Brain microvascular endothelial cell (primary cell): Measurements from ENCODE around the gene DFFB.

Experiments used
- DNase-seq: peaks from one replicate; pipeline ENCODE4 v3.0.0-alpha.2; 2020
- H3K27ac ChIP-seq: fragments of 250-450 bp; sonication (Bioruptor Pico); 2 replicates; pipeline ENCODE4 v1.5.1; 2020; ENCODE audit warnings: mild to moderate bottlenecking, moderate library complexity
- H3K27me3 ChIP-seq: fragments of 250-450 bp; sonication (Bioruptor Pico); replicated peaks from 2 replicates; pipeline ENCODE4 v1.5.1; 2020; ENCODE audit warnings: mild to moderate bottlenecking
- H3K36me3 ChIP-seq: fragments of 250-450 bp; sonication (Bioruptor Pico); replicated peaks from 2 replicates; pipeline ENCODE4 v1.5.1; 2020; ENCODE audit warnings: mild to moderate bottlenecking
- H3K4me3 ChIP-seq: 2 replicates; pipeline ENCODE4 v1.5.1; 2011; ENCODE audit warnings: low read depth, mild to moderate bottlenecking, control low read depth, low read length, moderate library complexity
- CTCF ChIP-seq: IDR thresholded peaks from 2 replicates; pipeline ENCODE4 v1.5.1; 2011; ENCODE audit warnings: low read depth, mild to moderate bottlenecking, moderate library complexity, low read length, control low read depth, inconsistent platforms; ENCODE audit errors: missing control alignments
- in situ Hi-C: cut with HindIII; loops from 2 replicates; pipeline ENCODE4 v1.10.0; 2017; ENCODE audit warnings: low sequenced_read_pairs, low pct_ligation_motif_present

The DFFB gene

DNA sequence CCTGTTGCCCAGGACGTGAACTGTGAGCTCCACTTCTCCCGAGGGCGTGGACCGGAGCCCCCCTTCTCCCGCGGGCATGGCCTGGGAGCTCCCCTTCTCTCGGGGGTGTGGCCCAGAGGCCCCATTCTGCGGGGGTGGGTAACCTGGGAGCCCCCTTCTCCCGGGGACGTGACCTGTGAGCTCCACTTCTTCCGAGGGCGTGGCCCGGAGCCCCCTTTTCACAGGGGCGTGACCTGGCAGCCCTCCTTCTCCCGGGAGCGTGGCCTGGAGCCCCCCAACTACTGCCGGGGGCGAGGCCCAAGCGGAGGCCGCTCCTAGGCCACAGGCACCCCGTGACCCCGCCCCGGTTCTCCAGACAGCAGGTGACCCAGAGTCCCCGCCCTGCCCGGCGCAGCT, 42.5 kb downstream of the DFFB start:
- peaks cover 3% of the 10 kb centered on the region for H3K36me3 ChIP-seq
- no peaks in the 10 kb centered on the region for H3K27me3 ChIP-seq
- in situ Hi-C loops = no loop called here
- H3K4me3 ChIP-seq = peak overlapping the region; percentile 90
- DNase-seq = no peak
- TF ChIP-seq CTCF = no peak
- peak overlapping the region; percentile 83 for H3K27ac ChIP-seq

- TF ChIP-seq CTCF = no peak
- Histone ChIP-seq H3K27me3 (no peaks in the 10 kb centered on the region), H3K27ac (peak within 1 kb of the TSS; percentile 83), H3K36me3 (peaks cover 1% of the 10 kb centered on the region), H3K4me3 (peak within 1 kb of the TSS; percentile 90)
- DNase-seq = peak; percentile 92
- in situ Hi-C loops = no loop called here
Measured at GRCh38 chr1:3900150-3900968, 43.1 kb downstream of the DFFB start, which contains the start of gene C1orf174. Gene C1orf174, minus strand, starts transcription at chr1:3900272. Its CDS starts 86 bp downstream, at chr1:3900186.

- H3K36me3 ChIP-seq = no peaks in the 10 kb centered on the region
- in situ Hi-C loops = no loop called here
- H3K27me3 ChIP-seq = no peaks in the 10 kb centered on the region
- no peak for TF ChIP-seq CTCF
- H3K4me3 ChIP-seq = peak overlapping the region; percentile 90
- H3K27ac ChIP-seq = peak overlapping the region; percentile 83
- peak; percentile 96 for DNase-seq
Measured at GRCh38 chr1:3900969-3901529, 43.8 kb downstream of the DFFB start.

DNA sequence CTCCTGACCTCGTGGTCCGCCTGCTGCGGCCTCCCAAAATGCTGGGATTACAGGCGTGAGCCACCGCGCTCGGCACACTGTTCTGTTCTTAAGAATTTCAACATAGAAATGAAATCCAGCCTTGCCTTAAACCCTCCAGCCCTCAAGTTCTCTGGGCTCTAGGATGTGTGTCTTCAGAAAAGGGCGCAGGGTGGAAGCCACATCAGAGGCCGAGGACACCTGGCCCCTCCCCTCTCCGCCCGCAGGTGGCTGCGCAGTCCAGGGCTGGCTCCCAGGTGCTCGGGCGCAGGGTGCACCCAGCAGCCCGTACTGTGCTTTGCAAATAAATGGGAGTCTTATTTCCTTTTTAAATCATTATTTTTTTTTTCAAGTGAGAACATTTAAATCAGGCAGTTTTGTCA, 44.8 kb downstream of the DFFB start:
- Histone ChIP-seq H3K27ac (no peak overlapping the region), H3K36me3 (no peaks in the 10 kb centered on the region), H3K4me3 (no peak overlapping the region), H3K27me3 (no peaks in the 10 kb centered on the region)
- in situ Hi-C loops = no loop called here
- DNase-seq = no peak
- no peak for TF ChIP-seq CTCF

DNA sequence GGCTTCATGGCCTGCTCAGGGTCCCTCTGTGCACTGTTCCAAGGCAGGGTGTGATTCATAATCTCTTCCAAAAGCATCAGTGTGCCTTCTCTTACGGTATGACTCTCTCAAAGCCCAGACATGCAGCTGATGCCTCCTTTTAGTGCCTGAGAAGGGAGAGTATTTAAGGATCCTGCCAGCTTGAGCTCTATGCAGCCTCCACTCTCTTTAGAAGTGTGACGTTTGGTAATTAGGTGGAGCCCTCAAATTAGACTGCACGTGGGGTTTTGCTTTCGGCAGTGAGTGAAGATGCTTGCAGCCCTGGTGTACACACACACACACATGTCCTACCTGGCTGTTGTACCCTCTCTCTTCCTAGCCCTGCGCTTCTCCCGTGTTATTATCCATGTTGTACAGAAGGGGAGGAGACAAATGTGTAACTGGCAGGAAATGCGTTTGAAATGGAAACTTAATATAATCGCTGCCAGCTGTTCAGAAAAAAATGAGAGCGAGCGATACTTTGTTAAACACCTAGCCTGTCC, 45.4 kb downstream of the DFFB start:
- no peak for DNase-seq
- Histone ChIP-seq H3K36me3 (no peaks in the 10 kb centered on the region), H3K27ac (no peak overlapping the region), H3K27me3 (no peaks in the 10 kb centered on the region), H3K4me3 (no peak overlapping the region)
- no peak for TF ChIP-seq CTCF
- in situ Hi-C loops = no loop called here
